ACC112 (cell line): ENCODE results near the gene SLC38A8.

ENCODE experiments used
- H2AFZ ChIP-seq: fragments of 200-600 bp; sonication (generic); one replicate; pipeline ENCODE4 v1.6.0; 2017; ENCODE audit warnings: antibody characterized with exemption, low read length; ENCODE audit not compliant: unreplicated experiment
- H3K27ac ChIP-seq: fragments of 200-600 bp; sonication (generic); 2 replicates; pipeline ENCODE4 v1.5.1; 2014; ENCODE audit warnings: low read depth, mild to moderate bottlenecking, antibody characterized with exemption, low read length, moderate library complexity
- H3K27me3 ChIP-seq: fragments of 200-600 bp; sonication (generic); 2 replicates; pipeline ENCODE4 v1.6.1; 2014; ENCODE audit warnings: mild to moderate bottlenecking, antibody characterized with exemption, low read length, moderate library complexity, mixed read lengths; ENCODE audit not compliant: insufficient read depth
- H3K36me3 ChIP-seq: fragments of 200-600 bp; sonication (generic); 2 replicates; pipeline ENCODE4 v1.6.1; 2016; ENCODE audit warnings: mild to moderate bottlenecking, antibody characterized with exemption, low read length, moderate library complexity, mixed read lengths; ENCODE audit not compliant: insufficient read depth
- H3K4me1 ChIP-seq: fragments of 200-600 bp; sonication (generic); one replicate; pipeline ENCODE4 v1.6.1; 2016; ENCODE audit warnings: low read length, mixed read lengths; ENCODE audit not compliant: insufficient read depth, unreplicated experiment, control insufficient read depth
- H3K4me3 ChIP-seq: fragments of 200-600 bp; sonication (generic); 2 replicates; pipeline ENCODE4 v1.5.1; 2014; ENCODE audit warnings: mild to moderate bottlenecking, low read depth, low read length
- H3K79me2 ChIP-seq: fragments of 200-600 bp; sonication (generic); one replicate; pipeline ENCODE4 v1.6.0; 2016; ENCODE audit warnings: low read length; ENCODE audit not compliant: control insufficient read depth, unreplicated experiment, insufficient read depth

The SLC38A8 gene

GRCh38 chr16:84048871-84049270 is 6.3 kb upstream of the SLC38A8 start:
- Histone ChIP-seq H3K79me2 (no peaks in the 10 kb centered on the region), H3K4me3 (no peak overlapping the region), H3K27me3 (no peaks in the 10 kb centered on the region), H3K4me1 (no peaks in the 10 kb centered on the region), H3K27ac (no peak overlapping the region), H3K36me3 (no peaks in the 10 kb centered on the region), H2AFZ (no peak overlapping the region)

- H3K27me3 ChIP-seq, result no peaks in the 10 kb centered on the region
- no peak overlapping the region for H3K27ac ChIP-seq
- no peaks in the 10 kb centered on the region for H3K79me2 ChIP-seq
- H2AFZ ChIP-seq, result no peak overlapping the region
- no peak overlapping the region for H3K4me3 ChIP-seq
- no peaks in the 10 kb centered on the region for H3K4me1 ChIP-seq
- no peaks in the 10 kb centered on the region for H3K36me3 ChIP-seq
These were observed 5.7 kb upstream of the SLC38A8 start for GRCh38 chr16:84048270-84048669.

GRCh38 chr16:84047626-84048025 is 5.0 kb upstream of the SLC38A8 start:
- Histone ChIP-seq H3K27me3 (no peaks in the 10 kb centered on the region; the same call in 1 of the 2 replicates), H3K79me2 (no peaks in the 10 kb centered on the region), H2AFZ (no peak overlapping the region), H3K27ac (no peak overlapping the region), H3K4me3 (no peak overlapping the region), H3K4me1 (no peaks in the 10 kb centered on the region), H3K36me3 (no peaks in the 10 kb centered on the region)

GRCh38 chr16:84047206-84047605 is 4.6 kb upstream of the SLC38A8 start:
- no peaks in the 10 kb centered on the region for H3K4me1 ChIP-seq
- no peak overlapping the region for H3K4me3 ChIP-seq
- H2AFZ ChIP-seq, result no peak overlapping the region
- H3K79me2 ChIP-seq, result no peaks in the 10 kb centered on the region
- no peak overlapping the region for H3K27ac ChIP-seq
- H3K27me3 ChIP-seq, result no peaks in the 10 kb centered on the region; the same call in 1 of the 2 replicates
- H3K36me3 ChIP-seq, result no peaks in the 10 kb centered on the region

- no peak overlapping the region for H3K4me3 ChIP-seq
- no peaks in the 10 kb centered on the region for H3K4me1 ChIP-seq
- H3K27me3 ChIP-seq, result peaks cover 11% of the 10 kb centered on the region
- H3K27ac ChIP-seq, result no peak overlapping the region
- H3K79me2 ChIP-seq, result no peaks in the 10 kb centered on the region
- H3K36me3 ChIP-seq, result no peaks in the 10 kb centered on the region
- no peak overlapping the region for H2AFZ ChIP-seq
These were observed 3.3 kb upstream of the SLC38A8 start for GRCh38 chr16:84045818-84046470.

- H3K27me3 ChIP-seq, result peaks cover 19% of the 10 kb centered on the region
- no peaks in the 10 kb centered on the region for H3K79me2 ChIP-seq
- no peak overlapping the region for H3K4me3 ChIP-seq
- no peaks in the 10 kb centered on the region for H3K36me3 ChIP-seq
- no peaks in the 10 kb centered on the region for H3K4me1 ChIP-seq
- H3K27ac ChIP-seq, result no peak overlapping the region
- H2AFZ ChIP-seq, result no peak overlapping the region
These were observed 2.6 kb upstream of the SLC38A8 start for GRCh38 chr16:84045001-84045817.

- Histone ChIP-seq H3K4me1 (no peaks in the 10 kb centered on the region), H3K79me2 (no peaks in the 10 kb centered on the region), H3K27me3 (peaks cover 27% of the 10 kb centered on the region), H3K4me3 (no peak overlapping the region), H3K36me3 (no peaks in the 10 kb centered on the region), H3K27ac (no peak overlapping the region), H2AFZ (no peak overlapping the region)
These were observed 1.5 kb upstream of the SLC38A8 start for GRCh38 chr16:84044118-84044488.

GRCh38 chr16:84043486-84044117 is 1.0 kb upstream of the SLC38A8 start:
- H3K27ac ChIP-seq, result no peak overlapping the region
- no peaks in the 10 kb centered on the region for H3K4me1 ChIP-seq
- H3K4me3 ChIP-seq, result no peak overlapping the region
- no peaks in the 10 kb centered on the region for H3K79me2 ChIP-seq
- H2AFZ ChIP-seq, result no peak overlapping the region
- H3K27me3 ChIP-seq, result peaks cover 32% of the 10 kb centered on the region
- no peaks in the 10 kb centered on the region for H3K36me3 ChIP-seq

- no peaks in the 10 kb centered on the region for H3K4me1 ChIP-seq
- no peaks in the 10 kb centered on the region for H3K36me3 ChIP-seq
- H2AFZ ChIP-seq, result no peak overlapping the region
- H3K27me3 ChIP-seq, result peaks cover 36% of the 10 kb centered on the region
- H3K4me3 ChIP-seq, result no peak overlapping the region
- H3K79me2 ChIP-seq, result no peaks in the 10 kb centered on the region
- no peak overlapping the region for H3K27ac ChIP-seq
These were observed 387 bp upstream of the SLC38A8 start for GRCh38 chr16:84042879-84043485.

GRCh38 chr16:84041881-84042280 is 714 bp downstream of the SLC38A8 start:
- Histone ChIP-seq H2AFZ (no peak overlapping the region), H3K36me3 (no peaks in the 10 kb centered on the region), H3K27me3 (peaks cover 36% of the 10 kb centered on the region), H3K79me2 (no peaks in the 10 kb centered on the region), H3K4me1 (no peaks in the 10 kb centered on the region), H3K27ac (no peak overlapping the region), H3K4me3 (no peak overlapping the region)
